SK-N-SH (cell line): ENCODE results near the gene UNC45A. TPM values are rescaled to one million over a fixed set of nuclear protein-coding genes. Genes with fewer than 3 reads are reported as not detected.

Source experiments
- CTCF ChIA-PET: fragments of 300-600, 350-600 bp; formaldehyde crosslinking; extraction: SDS; loops from one replicate; lab custom pipeline; 2021; lab: Yijun Ruan, JAX
- POLR2A ChIA-PET: fragments of 350-600 bp; sonication (Branson Sonifier 250); formaldehyde crosslinking; extraction: SDS; loops from one replicate; lab custom pipeline; 2020; ENCODE audit warnings: antibody characterized with exemption, inconsistent platforms; lab: Yijun Ruan, JAX
- DNase-seq: peaks from one replicate; pipeline ENCODE4 v3.0.0; 2012
- H2AFZ ChIP-seq: fragments of 200-600 bp; sonication (generic); 2 replicates; pipeline ENCODE4 v1.8.1; 2016; ENCODE audit warnings: antibody characterized with exemption, mild to moderate bottlenecking, low read depth
- H3F3A ChIP-seq: fragments of 200-600 bp; sonication (generic); replicated peaks from 2 replicates; pipeline ENCODE3; 2016; ENCODE audit warnings: antibody characterized with exemption, mild to moderate bottlenecking; ENCODE audit not compliant: insufficient read depth
- H3K27ac ChIP-seq, 2 experiments: fragments of 200-500 bp in 1 of 2; fragments of 200-600 bp in 1 of 2; sonication (Bioruptor generic) in 1 of 2; sonication (generic), shearing (Covaris generic) in 1 of 2; 2 replicates each; pipeline versions ENCODE4 v1.5.1 to v1.6.1; 2014 to 2016; ENCODE audit warnings: low read depth in 2 of 2, inconsistent platforms in 1 of 2, low read length in 1 of 2, mild to moderate bottlenecking in 1 of 2, mixed read lengths in 1 of 2
- H3K27me3 ChIP-seq: fragments of 200-600 bp; sonication (generic), shearing (Covaris generic); 2 replicates; pipeline ENCODE4 v1.6.1; 2016; ENCODE audit warnings: mixed run types; ENCODE audit not compliant: insufficient read depth
- H3K36me3 ChIP-seq, 2 experiments: fragments of 200-500 bp in 1 of 2; fragments of 200-600 bp in 1 of 2; sonication (Bioruptor generic) in 1 of 2; sonication (generic) in 1 of 2; replicated peaks in 1 of 2; 2 replicates each; pipeline versions ENCODE3 to v1.5.1; 2014 to 2016; ENCODE audit warnings: low read length in 1 of 2, mild to moderate bottlenecking in 1 of 2; ENCODE audit not compliant: insufficient read depth in 2 of 2, control insufficient read depth in 1 of 2
- H3K4me1 ChIP-seq, 2 experiments: fragments of 200-500 bp in 1 of 2; fragments of 200-600 bp in 1 of 2; sonication (Bioruptor generic) in 1 of 2; sonication (generic), shearing (Covaris generic) in 1 of 2; 2 replicates each; pipeline versions ENCODE4 v1.5.1 to v1.6.1; 2014 to 2016; ENCODE audit warnings: low read depth in 1 of 2, low read length in 1 of 2, mixed run types in 1 of 2; ENCODE audit not compliant: insufficient read depth in 2 of 2, control insufficient read depth in 1 of 2
- H3K4me2 ChIP-seq: fragments of 200-600 bp; sonication (generic), shearing (Covaris generic); 2 replicates; pipeline ENCODE4 v1.6.1; 2017; ENCODE audit warnings: mixed run types
- H3K4me3 ChIP-seq, 2 experiments: fragments of 200-500 bp in 1 of 2; fragments of 200-600 bp in 1 of 2; sonication (Bioruptor generic) in 1 of 2; sonication (generic), shearing (Covaris generic) in 1 of 2; 2 replicates each; pipeline versions ENCODE4 v1.5.1 to v1.8.1; 2014 to 2016; ENCODE audit warnings: low read depth in 2 of 2, inconsistent platforms in 1 of 2, low read length in 1 of 2, mild to moderate bottlenecking in 1 of 2, mixed read lengths in 1 of 2, moderate library complexity in 1 of 2
- H3K79me2 ChIP-seq: fragments of 200-600 bp; sonication (generic); 2 replicates; pipeline ENCODE4 v1.8.1; 2017; ENCODE audit warnings: mild to moderate bottlenecking; ENCODE audit not compliant: insufficient read depth
- H3K9ac ChIP-seq: fragments of 200-600 bp; sonication (generic); 2 replicates; pipeline ENCODE4 v1.6.1; 2017; ENCODE audit warnings: mixed run types
- H3K9me2 ChIP-seq: fragments of 200-600 bp; sonication (generic); 2 replicates; pipeline ENCODE4 v1.6.1; 2017; ENCODE audit warnings: mixed run types
- H3K9me3 ChIP-seq: fragments of 200-600 bp; sonication (generic); 2 replicates; pipeline ENCODE4 v1.6.1; 2017; ENCODE audit warnings: mixed run types, mild to moderate bottlenecking, moderate library complexity
- H4K20me1 ChIP-seq: fragments of 200-600 bp; sonication (generic); 2 replicates; pipeline ENCODE4 v1.6.1; 2017; ENCODE audit warnings: mild to moderate bottlenecking, mixed run types; ENCODE audit not compliant: insufficient read depth
- CHD2 ChIP-seq: fragments of 150-350 bp; IDR thresholded peaks from 2 replicates; pipeline ENCODE4 v1.6.1; 2018; ENCODE audit warnings: low read length; ENCODE audit not compliant: partially characterized antibody
- CTCF ChIP-seq: fragments of 200-600 bp; sonication (generic); IDR thresholded peaks from 2 replicates; pipeline ENCODE4 v1.6.1; 2017; ENCODE audit warnings: antibody characterized with exemption, mild to moderate bottlenecking, moderate library complexity
- EP300 ChIP-seq, 2 experiments: IDR thresholded peaks; 2 replicates each; pipeline versions ENCODE4 v1.4.0 to v1.6.1; 2012; ENCODE audit warnings: borderline replicate concordance in 1 of 2, low read depth in 1 of 2, low read length in 1 of 2
- EZH2phosphoT487 ChIP-seq: fragments of 200-600 bp; sonication (generic); IDR thresholded peaks from 2 replicates; pipeline ENCODE4 v1.6.1; 2017; ENCODE audit warnings: low read depth, mixed run types, mild to moderate bottlenecking, antibody characterized with exemption, moderate library complexity, borderline replicate concordance
- FOSL2 ChIP-seq: IDR thresholded peaks from 2 replicates; pipeline ENCODE4 v1.4.0; 2012; ENCODE audit warnings: low read depth, mild to moderate bottlenecking, moderate library complexity, borderline replicate concordance
- FOXM1 ChIP-seq: IDR thresholded peaks from 2 replicates; pipeline ENCODE4 v1.4.0; 2012; ENCODE audit warnings: low read depth, mild to moderate bottlenecking
- JUND ChIP-seq: IDR thresholded peaks from 2 replicates; pipeline ENCODE4 v1.4.0; 2012
- MAX ChIP-seq: IDR thresholded peaks from 2 replicates; pipeline ENCODE4 v1.4.0; 2012; ENCODE audit warnings: low read depth
- MEF2A ChIP-seq: IDR thresholded peaks from 2 replicates; pipeline ENCODE4 v1.4.0; 2012; ENCODE audit warnings: low read depth, borderline replicate concordance
- NRF1 ChIP-seq: IDR thresholded peaks from 2 replicates; pipeline ENCODE4 v1.6.1; 2012; ENCODE audit warnings: low read depth, mild to moderate bottlenecking, low read length
- SMC3 ChIP-seq: IDR thresholded peaks from 2 replicates; pipeline ENCODE4 v1.6.1; 2012; ENCODE audit warnings: low read depth, low read length, improper control_type of control experiment
- USF1 ChIP-seq: IDR thresholded peaks from 2 replicates; pipeline ENCODE4 v1.4.0; 2012; ENCODE audit warnings: low read depth, borderline replicate concordance
- USF2 ChIP-seq: fragments of 150-350 bp; IDR thresholded peaks from 2 replicates; pipeline ENCODE4 v1.6.1; 2017; ENCODE audit warnings: antibody characterized with exemption, low read length, low read depth, borderline replicate concordance
- WGBS: methylation state at CpG from one replicate; pipeline ENCODE4 v1.1.6; 2017; ENCODE audit warnings: low lambda C conversion rate; 5-methylcytosine and 5-hydroxymethylcytosine counted together
- polyA plus RNA-seq, 3 experiments: library from polyadenylated mRNA; depleted of rRNA; stranded (reverse); fragments of >200 nt; gene quantifications; 2 replicates each; pipeline ENCODE4 v1.2.3, GENCODE V29; 2012

The UNC45A gene
- polyA plus RNA-seq, 1 of the 3 experiments (the other 2 are of a cell fraction) = 85.1 TPM

- no peak for TF ChIP-seq NRF1
- TF ChIP-seq SMC3 = no peak
- TF ChIP-seq, all 33 proteins: peak for 0
Measured at GRCh38 chr15:90957791-90958190, 22.7 kb downstream of the UNC45A start (continued).

GRCh38 chr15:90959028-90959595 lies 24.0 kb downstream of the UNC45A start:
- Histone ChIP-seq H3K9me3 (no peaks in the 10 kb centered on the region), H3K27me3 (no peaks in the 10 kb centered on the region), H3K36me3 (peaks cover 17 to 29% of the 10 kb centered on the region in 2 experiments), H2AFZ (no peak overlapping the region), H3K9ac (no peak overlapping the region), H3F3A (peaks cover 16% of the 10 kb centered on the region), H3K4me2 (no peak overlapping the region), H3K79me2 (peaks cover 39% of the 10 kb centered on the region), H3K4me3 (no peak overlapping the region), H3K9me2 (no peaks in the 10 kb centered on the region), H3K27ac (no peak overlapping the region), H4K20me1 (no peaks in the 10 kb centered on the region), H3K4me1 (peaks cover 0 to 23% of the 10 kb centered on the region in 2 experiments; a peak in 1 of 4 replicates)
- DNase-seq = no peak
- WGBS = 87% methylated on average over 8 of the region's 8 CpGs
- CTCF ChIA-PET = interaction anchor here (1.5 to 10.8 kb wide), 6 partner anchors 10 to 92 kb away, joined by 5 to 186 read pairs (median 58); no protein-coding TSS in a partner anchor
- POLR2A ChIA-PET = no interaction called here
- TF ChIP-seq CTCF (no peak), FOSL2 (no peak), MAX (no peak), USF2 (no peak), MEF2A (no peak), EZH2phosphoT487 (no peak), EP300 (IDR thresholded peaks at IDR 0.05; ENCODE audit: borderline replicate concordance in 1 of 2, low read depth in 1 of 2, low read length in 1 of 2) (no peak), USF1 (no peak), NRF1 (no peak), JUND (no peak), CHD2 (no peak), FOXM1 (no peak)
